NCI-H2196 (cell line): ENCODE results near the gene HOXB9.

Experiments
- DNase-seq: peaks from one replicate; lab custom pipeline; 2025; ENCODE audit not compliant: unreplicated experiment; lab: John Stamatoyannopoulos, UW

Gene HOXB9

GRCh38 chr17:48599354-48599753, 26.8 kb downstream of the HOXB9 start:
- DNase-seq, result no peak

- no peak for DNase-seq
Observed at GRCh38 chr17:48598736-48599135, 27.4 kb downstream of the HOXB9 start.

GRCh38 chr17:48597778-48598631, 28.2 kb downstream of the HOXB9 start:
- peak; percentile 71 for DNase-seq

GRCh38 chr17:48597528-48597777, 28.7 kb downstream of the HOXB9 start:
- DNase-seq, result no peak

GRCh38 chr17:48596735-48597527, 29.2 kb downstream of the HOXB9 start:
- peak; percentile 40 for DNase-seq

- DNase-seq, result peak; percentile 40
Observed at GRCh38 chr17:48596000-48596734, 30.0 kb downstream of the HOXB9 start.

- DNase-seq, result no peak
Observed at GRCh38 chr17:48595278-48595999, 30.7 kb downstream of the HOXB9 start.

- DNase-seq, result no peak
Observed at GRCh38 chr17:48594538-48595277, 31.4 kb downstream of the HOXB9 start.

- peak; percentile 97 for DNase-seq
Observed at GRCh38 chr17:48593840-48594537, 32.2 kb downstream of the HOXB9 start.

- peak; percentile 53 for DNase-seq
Observed at GRCh38 chr17:48593126-48593829, 32.9 kb downstream of the HOXB9 start, which contains the start of gene HOXB5. Gene HOXB5, minus strand, starts transcription at chr17:48593779. Its CDS starts 97 bp downstream, at chr17:48593682.

GRCh38 chr17:48592577-48592976, 33.6 kb downstream of the HOXB9 start:
- no peak for DNase-seq

- DNase-seq, result peak; percentile 28
Observed at GRCh38 chr17:48592057-48592514, 34.1 kb downstream of the HOXB9 start.

- DNase-seq, result no peak
Observed at GRCh38 chr17:48591255-48592056, 34.7 kb downstream of the HOXB9 start.

GRCh38 chr17:48590607-48591161, 35.5 kb downstream of the HOXB9 start:
- no peak for DNase-seq

- peak; percentile 31 for DNase-seq
Observed at GRCh38 chr17:48589831-48590606, 36.1 kb downstream of the HOXB9 start, which contains the start of gene HOXB3. Gene HOXB3, minus strand, starts transcription at chr17:48590241. Its CDS starts 37,767 bp downstream, at chr17:48552474.

- DNase-seq, result peak; percentile 46
Observed at GRCh38 chr17:48589060-48589830, 36.9 kb downstream of the HOXB9 start.
